ENCODE measurements around the gene MYO3A.

MYO3A gene

GRCh38 chr10:26259341-26259740 is 325.3 kb downstream of the MYO3A start:
- no peak for DNase-seq (ENCODE audit: extremely low read depth in 1 of 2, low read depth in 1 of 2)
